ENCODE data around the gene NPHP1. TPM values are rescaled to one million over a fixed set of nuclear protein-coding genes. Genes with fewer than 3 reads are reported as not detected.
"Not testable (repeated sequence)": the region's sequence is repeated elsewhere in the genome, so short reads cannot be mapped to it uniquely, and the experiment has no call there.

The NPHP1 gene
- total RNA-seq, 1 donor from 2014 or later: 11.5 TPM

- DNase-seq (ENCODE audit: low read depth): peak; percentile 100
These were observed 100.6 kb downstream of the NPHP1 start for GRCh38 chr2:110104025-110104771.

DNA sequence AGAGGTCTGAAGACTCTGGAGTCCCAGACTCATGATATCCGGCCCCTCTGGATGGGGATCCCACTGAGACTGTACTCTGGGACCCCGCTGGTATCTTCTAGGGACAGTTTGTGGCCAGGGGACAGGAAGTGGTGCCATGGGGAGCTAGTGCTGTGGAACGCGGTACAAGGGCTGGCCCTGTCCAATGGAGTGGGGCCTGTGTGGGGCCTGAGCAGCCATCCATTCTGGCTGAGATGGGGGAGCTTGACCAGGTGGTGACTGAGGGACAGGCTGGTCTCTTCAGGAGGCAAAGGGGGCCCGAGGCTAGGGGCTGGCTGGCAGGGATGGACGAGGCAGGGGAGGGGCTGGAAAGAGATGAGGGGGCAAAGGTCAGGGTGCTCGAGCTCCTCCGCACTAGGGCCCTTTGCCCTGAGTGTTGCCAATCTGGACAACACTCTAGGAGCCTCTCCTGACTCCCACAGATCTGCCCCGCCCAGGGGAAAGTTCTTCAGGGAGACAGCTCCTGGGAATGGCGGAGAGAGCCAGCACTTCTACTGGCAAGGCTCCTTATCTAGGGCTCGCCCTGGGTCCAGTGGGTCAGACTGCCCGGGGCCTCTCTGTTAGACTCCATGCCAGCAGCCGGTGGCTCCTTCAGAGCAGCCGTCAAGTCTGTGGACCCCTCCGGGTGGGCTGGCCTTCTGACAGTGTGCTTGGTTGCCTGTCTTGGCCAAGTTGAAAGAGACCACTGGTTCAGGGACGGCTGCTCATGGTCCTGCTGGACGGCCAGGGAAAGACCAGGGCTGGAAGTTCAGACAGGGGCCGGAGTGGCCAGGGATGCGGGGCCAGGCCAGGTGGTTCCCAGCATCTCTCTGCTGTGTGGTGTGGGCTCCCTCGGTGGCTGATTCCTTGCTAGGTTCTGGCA, 101.5 kb downstream of the NPHP1 start:
- no peak for DNase-seq (ENCODE audit: low read depth)

- peak; percentile 95 for DNase-seq (ENCODE audit: low read depth)
These were observed 102.7 kb downstream of the NPHP1 start for GRCh38 chr2:110101901-110102803.

DNA sequence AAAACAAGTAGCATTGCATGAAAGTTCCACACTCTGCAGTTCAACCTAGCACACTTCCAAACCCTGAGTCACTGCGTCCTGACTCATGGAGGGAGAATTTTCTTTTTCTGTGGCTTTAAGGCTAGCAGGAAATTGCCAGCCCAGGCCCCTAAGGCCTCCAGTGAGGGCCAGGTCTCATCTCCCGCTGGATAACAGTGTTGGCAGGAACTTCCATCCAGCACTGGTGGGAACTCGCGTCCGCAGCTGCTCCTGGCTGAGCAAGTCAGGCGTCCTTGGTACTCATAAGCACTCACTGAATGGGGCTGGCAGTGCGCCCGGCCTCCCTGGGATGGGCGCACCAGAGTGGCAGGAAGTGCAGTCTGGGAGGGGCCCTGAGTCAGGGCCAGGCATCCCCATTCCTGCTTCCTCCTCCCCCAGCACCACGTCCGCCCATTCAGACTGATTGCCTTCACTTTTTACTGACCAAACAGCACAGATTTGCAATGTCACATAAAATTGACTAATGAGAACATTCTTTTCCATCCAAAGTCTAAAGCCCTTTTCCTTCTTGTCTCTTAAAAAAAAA, 103.5 kb downstream of the NPHP1 start:
- peak; percentile 100 for DNase-seq (ENCODE audit: low read depth)

DNA sequence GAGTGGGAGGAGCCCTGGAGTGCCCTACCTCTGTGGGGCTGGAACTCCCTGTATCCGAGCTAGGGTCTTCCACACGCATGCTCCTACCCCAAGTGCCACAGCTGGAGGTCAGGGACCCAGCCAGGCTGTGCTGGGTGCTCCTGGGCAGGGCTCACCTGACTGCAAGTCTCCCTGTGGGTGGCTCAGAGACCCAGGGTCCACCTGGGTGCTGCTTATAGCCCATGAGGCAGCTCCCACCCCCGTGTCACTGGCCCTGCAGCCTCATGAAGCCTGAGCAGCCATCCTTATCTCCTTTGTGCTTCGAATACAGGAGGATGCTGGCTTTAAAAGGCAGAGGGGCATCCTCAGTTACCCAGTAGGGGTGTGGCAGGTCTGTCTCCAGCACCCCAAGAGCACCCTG, 103.9 kb downstream of the NPHP1 start:
- DNase-seq (ENCODE audit: low read depth): not testable (repeated sequence)

- no peak for DNase-seq (ENCODE audit: low read depth)
These were observed 104.3 kb downstream of the NPHP1 start for GRCh38 chr2:110100480-110100879.

- no peak for DNase-seq (ENCODE audit: low read depth)
These were observed 105.2 kb downstream of the NPHP1 start for GRCh38 chr2:110099471-110100225.

DNA sequence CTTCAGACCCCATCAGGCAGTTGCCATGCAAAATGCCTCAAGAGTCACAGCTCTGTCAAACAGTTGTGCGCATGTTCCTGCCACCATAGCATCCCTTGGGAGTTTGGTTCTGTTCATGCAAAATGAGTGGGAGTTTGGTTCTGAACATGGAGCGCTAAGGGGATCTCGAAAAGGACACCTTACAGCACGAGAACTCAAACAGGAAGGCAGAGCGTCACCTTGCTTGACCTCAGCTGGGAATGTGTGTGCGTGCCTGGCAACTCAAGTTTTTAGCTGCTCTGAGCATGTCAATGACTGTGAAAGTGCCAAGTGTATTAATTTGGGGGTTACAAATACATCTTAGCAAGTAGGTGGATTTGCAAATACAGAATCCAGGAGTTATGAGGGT, 105.8 kb downstream of the NPHP1 start:
- DNase-seq (ENCODE audit: low read depth): peak; percentile 39

DNA sequence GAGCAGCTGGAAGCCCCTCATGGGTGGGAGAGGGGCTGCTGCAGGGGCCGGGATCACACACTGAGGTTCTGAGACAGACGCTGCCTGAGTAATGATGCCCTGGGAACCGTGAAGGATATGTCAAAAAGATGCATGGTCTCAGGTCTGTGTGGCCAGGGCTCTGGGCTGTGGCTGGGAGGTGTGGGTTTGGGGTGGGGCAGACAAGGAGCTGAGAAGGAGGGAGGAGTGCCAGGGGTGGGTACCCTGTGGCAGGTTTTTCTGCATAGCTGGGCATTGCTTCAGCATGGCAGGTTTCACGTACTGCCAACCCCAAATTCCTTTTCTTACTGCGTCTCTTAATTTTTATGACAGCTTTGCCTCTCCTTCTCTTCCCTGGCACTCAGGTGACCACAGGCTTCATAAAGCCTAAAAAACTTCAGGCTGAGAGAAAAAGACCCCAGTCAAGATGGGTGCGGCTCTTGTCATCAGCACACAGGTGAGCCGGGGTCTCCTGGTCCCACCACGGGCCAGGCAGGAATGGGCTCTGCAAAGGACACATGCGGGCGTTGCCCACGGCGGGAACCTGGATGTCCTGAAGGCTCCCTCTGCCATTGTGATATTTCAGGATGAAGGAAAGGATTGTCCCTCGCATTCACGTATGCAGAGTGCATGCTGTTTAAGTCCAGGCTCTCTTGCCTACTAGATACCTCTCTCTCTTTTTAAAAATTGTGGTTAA, 107.2 kb downstream of the NPHP1 start:
- DNase-seq (ENCODE audit: low read depth): no peak

GRCh38 chr2:110095994-110096633, 108.7 kb downstream of the NPHP1 start:
- no peak for DNase-seq (ENCODE audit: low read depth)

DNA sequence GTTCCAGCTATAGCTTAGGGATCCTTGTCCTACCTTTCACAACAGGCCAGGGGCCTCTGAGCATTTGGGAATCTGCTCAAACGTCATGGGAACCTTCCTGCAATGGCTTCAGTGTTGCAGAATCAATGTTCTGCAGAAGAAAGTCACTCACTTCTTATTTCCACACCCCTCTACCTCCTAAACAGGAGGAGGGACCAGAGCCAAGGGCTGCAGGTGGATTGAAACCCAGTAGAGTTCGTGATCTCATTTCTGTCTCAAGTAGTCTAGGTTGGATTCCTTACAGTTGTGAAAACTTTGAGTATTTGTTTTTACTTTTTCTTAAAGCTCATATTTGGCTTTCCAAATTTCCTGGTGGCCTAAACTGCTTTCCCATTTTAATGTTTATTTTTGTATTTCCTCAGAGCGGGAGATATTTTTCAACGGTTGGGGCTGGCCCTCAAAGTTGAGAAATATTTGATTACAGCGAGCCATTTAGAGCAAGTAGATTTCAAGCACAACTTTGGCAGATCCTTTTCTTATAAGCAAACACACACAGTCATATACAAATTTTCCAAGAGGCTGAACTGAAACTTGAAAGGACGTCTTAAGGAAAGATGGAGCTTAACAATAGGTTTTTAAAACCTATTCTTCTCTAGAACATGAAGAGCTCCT, 109.8 kb downstream of the NPHP1 start:
- not testable (repeated sequence) for DNase-seq (ENCODE audit: low read depth)

DNA sequence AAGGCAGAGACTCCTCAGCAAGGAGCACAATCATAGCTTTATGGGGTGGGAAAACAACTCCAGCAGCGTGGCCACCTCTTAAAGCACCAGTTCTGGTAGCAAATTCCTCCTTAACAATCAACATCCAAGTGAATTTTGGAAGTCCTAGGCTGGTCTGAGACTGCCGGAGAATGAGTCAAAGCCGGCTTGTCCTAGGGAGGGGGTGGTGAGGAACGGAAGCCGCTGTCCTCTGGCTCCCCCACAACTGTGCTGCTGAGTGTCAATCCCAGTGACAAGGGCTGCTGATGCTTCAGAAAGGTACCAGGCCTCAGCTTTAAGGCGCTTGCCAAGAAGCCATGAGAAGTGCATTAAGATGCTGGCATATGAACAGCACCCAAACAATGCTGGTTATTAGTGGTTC, 110.9 kb downstream of the NPHP1 start:
- DNase-seq (ENCODE audit: low read depth): not testable (repeated sequence)

- DNase-seq (ENCODE audit: low read depth): not testable (repeated sequence)
These were observed 114.6 kb downstream of the NPHP1 start for GRCh38 chr2:110090164-110090563.

- not testable (repeated sequence) for DNase-seq (ENCODE audit: low read depth)
These were observed 121.1 kb downstream of the NPHP1 start for GRCh38 chr2:110083757-110084156.

DNA sequence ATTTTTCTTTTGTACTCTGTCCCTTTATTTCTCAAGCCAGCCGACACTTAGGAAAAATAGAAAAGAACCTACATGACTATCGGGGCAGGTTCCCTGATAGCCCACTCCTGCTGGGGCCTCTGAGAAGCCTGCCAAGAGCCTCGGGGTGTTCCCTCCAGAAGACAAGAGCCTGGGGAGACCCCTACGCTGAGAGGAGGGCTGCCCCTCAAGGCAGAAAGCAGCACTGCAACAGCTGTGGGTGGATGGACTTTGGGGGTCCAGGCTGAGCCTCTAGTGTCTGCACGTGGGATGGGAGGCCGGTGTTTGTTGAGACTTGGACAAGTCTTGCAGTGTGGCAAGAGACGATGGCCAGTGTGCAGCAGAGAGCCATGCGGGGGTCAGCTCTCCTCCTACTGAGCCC, 121.7 kb downstream of the NPHP1 start:
- not testable (repeated sequence) for DNase-seq (ENCODE audit: low read depth)

GRCh38 chr2:110078104-110078503, 126.7 kb downstream of the NPHP1 start:
- DNase-seq (ENCODE audit: low read depth): not testable (repeated sequence)

DNA sequence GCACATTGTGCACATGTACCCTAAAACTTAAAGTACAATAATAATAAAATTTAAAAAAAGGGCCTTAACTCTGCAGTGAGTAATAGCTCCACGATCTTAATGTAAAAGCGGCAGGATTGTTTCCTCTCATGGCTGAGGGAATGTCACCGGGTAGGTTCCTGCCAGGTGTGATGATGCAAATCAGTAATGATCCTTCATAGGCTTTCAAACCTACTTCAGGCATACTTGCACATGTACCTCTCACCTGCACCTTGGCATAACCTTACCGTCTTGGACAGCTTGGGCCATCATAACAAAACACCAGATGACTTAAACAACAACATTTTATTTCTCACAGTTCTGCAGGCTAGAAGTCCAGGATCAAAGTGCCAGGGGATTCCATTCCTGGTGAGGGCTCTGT, 128.9 kb downstream of the NPHP1 start:
- DNase-seq (ENCODE audit: low read depth): not testable (repeated sequence)
